Activated CD4-positive, alpha-beta T cell treated with anti-CD3 and anti-CD28 coated beads, Interleukin-2, amount 50 U/mL, for 16 hours (primary cell): Measurements from ENCODE around the gene DUSP12.
A peak's percentile ranks its signal among the peaks of the same experiment; 100 is the strongest.
"Not testable (repeated sequence)": the region's sequence is repeated elsewhere in the genome, so short reads cannot be mapped to it uniquely, and the experiment has no call there.

ENCODE experiments used
- DNase-seq: peaks from one replicate; pipeline ENCODE4 v3.0.0-alpha.2; 2020

Gene DUSP12

DNA sequence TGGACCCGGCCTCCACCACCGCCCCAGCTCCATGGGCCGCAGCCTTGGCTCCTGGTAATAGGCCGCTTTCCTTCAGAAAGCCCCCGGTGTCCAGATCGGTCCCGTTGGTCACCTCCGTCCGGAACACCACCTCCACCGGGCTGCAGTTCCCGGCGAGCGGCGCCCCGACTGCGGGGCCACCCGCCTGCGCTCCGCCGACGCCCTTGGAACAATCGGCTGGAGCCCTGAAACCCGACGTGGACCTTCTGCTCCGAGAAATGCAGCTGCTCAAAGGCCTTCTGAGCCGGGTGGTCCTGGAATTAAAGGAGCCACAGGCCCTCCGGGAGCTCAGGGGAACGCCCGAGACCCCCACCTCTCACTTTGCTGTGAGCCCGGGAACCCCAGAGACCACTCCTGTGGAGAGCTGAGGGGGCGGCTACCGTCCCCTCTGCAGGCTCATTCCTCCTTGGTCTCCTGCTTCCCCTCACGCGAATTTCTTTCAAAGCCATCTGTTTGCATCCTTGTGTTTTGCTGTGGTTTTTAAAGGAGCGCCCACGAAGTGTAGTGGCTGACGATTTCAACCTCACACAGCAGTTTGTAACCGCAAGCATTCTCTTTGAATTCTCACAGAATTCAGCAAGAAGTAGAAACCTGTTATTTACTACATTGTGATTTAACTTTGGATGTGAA, 22.2 kb upstream of the DUSP12 start:
- DNase-seq, result peak; percentile 70

DNA sequence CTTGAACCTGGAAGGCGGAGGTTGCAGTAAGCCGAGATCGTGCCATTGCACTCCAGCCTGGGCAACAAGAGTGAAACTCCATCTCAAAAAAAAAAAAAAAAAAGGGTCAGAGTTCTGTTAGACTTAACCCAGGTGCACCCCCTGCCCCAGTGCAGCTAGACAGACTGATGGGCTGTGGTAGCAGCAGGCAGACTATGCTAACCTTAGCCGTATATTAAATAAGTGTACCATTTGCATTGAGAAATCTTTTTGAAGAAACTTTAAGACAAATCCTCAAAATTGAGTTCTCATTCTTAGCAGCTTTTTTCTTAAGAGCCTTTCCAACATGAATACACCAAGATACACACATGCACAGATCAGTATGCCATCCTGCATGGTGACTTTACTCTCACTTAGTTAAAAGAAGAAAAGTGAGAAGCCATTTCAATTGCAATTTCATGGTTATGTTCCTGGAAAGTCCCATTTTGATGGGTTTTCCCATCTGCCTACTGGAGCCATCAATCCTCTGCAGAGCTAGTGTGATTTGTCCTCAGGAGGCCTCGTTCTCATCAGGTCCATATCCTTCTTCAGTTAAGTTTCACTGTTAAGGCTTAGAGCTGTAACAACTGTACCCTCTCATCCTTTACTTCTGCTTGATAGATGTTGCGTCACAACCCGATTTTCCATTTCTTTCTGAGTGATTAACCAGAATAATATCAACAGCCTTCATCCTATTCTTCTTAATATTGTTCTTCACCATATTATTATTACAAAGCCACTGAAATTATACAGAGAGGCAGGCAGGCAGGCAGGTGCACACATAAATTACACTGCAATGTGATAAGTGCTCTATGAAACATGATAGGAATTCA, 21.0 kb upstream of the DUSP12 start:
- DNase-seq, result no peak

DNA sequence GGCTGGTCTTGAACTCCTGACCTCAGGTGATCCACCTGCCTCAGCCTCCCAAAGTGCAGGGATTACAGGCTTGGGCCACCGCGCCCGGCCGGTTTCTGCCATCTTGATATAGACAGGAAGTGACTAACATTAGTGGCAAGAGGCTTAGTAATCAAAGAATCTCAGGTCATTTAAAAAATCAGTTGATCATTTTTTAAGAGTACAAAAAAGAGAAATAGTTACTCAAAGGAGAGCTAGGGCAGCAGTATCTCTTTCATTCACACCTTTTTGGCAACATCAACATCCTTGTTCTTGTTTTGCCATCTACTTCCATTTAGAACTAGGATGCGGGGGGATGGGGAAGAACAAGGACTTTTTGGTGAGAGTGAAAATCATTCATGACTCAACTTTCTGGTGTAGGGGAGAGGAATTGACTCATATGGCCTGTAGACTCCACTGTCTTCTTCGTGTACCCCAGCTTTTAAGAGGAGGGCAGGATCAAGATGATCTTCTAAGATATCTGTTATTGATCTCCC, 19.5 kb upstream of the DUSP12 start:
- DNase-seq, result peak; percentile 79

DNA sequence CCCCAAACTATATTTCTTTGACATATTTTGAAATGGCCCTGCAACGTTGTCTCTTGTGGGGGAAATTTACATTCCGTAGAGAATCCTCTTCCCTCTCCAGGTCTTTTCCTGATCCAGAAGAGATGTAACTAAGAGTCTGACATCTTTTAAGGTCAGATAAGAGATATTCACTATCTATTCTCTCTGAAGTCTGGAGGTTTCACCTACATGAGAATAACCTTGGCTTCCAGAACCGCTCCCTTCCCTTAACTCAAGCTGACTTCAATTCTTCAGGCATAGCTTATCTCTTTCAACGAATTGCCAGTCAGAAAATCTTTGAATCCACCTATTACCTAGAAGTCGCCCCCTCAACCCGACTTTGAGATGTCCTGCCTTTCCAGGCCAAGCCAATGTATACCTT, 18.3 kb upstream of the DUSP12 start:
- DNase-seq, result no peak

DNA sequence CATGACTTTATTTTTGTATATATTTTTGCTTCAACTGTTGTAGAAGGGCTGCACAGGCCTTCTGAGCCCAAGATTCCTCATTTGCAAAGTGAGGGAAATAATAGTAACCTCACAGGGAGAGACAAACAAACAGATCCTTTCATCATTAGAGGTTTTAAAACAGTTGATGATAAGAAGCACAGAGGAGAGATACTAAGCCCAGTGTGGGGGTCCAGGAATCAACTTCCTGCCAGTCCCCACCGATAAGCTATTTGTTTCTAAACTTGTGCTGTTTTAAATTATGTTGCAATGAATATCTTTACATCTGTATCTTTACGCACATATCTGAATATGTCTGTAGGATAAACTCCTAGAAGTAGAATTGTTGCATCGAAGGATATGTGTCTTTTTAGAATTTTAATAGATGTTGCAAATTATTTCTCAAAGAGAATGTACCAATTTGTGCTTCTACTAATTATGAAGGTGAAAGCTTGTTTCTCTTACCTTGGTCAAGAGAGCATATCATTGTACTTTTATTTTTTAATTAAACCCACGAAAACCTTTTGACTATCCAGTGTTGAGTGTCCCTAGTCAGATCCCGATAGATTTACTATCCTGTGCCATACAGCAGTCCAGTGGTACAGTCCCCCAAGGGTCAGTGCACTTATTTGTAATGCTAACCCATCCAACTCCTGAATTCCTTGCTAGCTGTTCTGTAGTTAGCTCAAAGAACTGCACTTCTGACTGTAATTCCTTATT, 17.4 kb upstream of the DUSP12 start:
- DNase-seq, result no peak

DNA sequence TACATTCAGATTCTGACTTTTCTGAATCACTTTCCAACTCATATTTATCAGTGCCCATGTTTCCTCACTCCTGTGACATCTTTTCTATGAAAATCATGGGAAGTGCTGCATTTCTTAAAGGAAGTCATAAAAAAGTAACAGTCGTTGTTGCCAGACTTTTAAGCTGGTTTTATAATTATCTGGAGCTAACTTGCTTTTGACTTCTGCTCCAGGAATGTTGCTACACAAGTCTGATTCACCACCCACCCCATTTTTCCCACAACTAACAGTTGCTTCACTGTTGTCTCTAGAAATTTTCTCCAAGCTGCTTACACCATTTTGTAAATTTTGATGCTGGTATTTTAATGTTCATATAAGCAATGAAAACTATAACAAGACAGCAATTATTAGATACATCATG, 16.1 kb upstream of the DUSP12 start:
- DNase-seq, result no peak

DNA sequence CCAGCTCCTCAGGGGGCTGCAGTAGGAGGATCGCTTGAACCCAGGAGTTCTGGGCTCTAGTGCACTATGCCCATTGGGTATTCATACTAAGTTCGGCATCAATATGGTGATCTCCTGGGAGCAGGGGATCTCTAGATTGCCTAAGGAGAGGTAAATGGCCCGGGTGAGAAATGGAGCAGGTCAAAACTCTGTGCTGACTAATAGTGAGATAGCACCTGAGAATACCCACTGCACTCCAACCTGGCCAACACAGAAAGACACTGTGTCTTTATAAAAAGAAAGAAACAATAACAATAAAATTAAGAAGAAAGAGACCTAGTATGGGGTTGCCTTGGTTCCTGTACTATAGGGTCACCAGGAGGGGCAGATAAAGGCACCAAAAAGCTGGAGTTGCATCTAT, 13.7 kb upstream of the DUSP12 start:
- no peak for DNase-seq

DNA sequence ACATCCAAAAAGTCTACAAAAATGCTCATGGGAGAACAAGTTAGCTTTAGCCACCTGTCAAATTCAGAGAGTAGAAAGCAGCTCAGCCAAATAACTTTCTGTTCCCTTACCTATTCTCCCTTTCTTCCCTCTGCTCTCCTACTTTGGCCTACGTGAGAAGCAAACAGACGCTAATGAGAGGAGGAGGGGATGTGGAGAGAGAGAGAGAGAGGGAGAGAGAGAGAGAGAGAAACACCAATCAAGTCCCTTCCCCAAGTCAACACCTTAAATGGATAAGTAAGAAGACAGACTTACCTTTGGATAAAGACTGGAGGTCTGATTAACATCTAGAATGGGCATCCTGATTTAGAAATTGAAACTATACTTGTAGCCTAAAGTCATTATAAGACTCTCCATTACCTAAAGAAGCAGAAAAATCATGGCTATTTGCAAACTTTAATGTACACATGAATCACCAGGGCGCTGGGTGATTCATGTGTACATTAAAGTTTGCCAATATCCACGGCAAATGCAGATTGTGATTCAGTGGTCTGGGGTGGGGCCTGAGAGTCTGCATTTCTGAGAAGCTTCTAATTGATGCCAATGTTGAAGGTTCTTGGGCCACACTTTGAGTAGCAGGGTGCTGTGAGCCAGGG, 13.1 kb upstream of the DUSP12 start:
- DNase-seq, result peak; percentile 37

DNA sequence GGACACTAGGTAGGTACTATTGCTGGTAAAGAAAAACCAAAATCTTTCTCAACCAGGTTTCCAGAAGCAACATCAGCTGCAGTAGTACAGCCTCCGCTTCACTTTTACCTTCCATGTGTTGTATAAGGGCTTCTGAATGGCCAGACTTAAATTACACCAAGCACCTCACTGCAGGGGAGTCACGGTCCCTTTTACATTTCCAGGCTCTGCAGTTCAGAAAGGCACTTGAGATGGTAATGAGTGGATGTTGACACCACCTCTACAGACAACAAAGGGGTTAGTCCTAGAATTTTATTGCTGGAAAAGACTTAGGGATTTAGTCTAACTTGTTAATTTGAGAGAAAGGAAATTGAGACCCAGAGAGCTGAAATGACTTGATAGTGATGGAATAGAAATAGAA, 12.0 kb upstream of the DUSP12 start:
- DNase-seq, result no peak

DNA sequence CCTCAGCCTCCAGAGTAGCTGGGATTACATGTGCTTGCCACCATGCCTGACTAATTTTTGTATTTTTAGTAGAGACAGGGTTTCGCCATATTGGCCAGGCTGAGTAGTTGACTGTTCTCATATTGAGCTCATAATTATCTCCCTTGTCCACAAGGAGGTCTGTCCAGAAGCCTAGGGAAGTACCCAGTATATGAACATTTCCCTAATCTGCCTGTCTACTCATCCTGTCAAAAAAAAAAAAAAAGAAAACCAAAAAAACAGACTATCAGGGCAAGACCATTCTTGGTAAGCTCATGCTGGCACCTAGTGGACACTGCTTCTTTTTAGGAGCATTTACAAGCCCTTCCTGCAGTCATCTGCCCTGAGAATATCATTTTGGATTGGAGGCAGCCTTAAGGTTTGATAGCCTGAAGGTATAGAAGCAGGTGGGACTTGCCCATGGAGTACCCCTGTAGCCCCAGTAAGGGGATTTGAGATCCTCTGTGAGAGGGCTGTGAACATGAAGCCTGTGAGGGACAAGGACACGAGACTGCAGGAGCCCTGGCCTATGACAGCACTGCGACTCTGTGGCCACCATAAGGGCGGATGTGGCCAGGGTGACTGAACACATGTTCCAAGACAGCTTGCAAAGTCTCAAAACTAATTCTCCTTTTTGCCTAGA, 10.8 kb upstream of the DUSP12 start:
- peak; percentile 69 for DNase-seq

DNA sequence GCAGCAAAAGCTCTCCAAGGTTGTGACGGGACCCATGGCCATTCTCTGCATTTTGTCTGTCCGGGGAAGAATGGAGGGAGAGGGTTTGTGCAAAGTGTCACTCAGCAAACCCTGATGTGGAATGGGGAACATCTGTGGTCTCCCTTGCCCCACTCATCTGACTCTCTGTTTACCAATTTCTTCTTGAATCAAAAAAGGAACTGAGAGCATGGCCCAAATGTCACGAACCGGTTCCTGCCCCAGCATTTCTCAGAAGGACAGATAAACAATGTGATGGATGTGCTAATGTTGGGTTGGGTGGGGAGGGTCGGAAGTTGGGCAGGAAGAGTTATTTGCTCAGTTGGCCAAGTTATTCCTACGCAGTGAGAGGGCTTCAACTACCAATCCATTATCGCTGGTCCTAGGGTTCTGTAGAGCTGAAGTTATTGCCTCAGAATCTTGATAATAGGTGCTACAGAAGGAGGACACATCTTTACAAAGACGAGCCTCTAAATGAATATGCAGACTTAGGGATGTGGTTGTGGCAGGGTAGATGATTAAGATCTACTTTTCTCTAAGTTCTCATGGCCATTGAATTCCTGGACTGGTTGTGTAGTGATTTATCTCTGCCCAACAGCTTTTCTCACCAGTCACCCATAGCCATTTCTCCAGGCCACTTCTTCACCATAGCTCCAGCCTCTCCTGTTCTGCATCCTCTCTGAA, 9.6 kb upstream of the DUSP12 start:
- no peak for DNase-seq

DNA sequence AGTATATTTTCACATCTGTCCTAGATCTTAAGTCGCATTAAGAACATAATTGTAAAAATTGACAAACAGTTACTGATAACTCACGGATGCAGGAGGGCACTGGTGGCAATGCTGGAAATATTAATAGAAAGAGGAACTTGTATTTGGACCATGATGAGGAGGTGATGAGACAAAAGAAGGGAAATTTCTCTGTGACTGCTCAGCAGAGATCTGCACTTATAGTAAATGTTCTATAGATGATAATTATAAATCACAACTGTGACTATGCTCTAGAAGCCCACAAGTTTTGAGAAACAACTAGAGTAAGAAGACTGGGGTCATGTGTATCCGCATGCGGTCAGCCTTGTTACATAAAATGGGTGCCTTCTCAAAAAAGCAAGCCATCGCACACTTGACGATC, 8.7 kb upstream of the DUSP12 start:
- DNase-seq, result no peak

DNA sequence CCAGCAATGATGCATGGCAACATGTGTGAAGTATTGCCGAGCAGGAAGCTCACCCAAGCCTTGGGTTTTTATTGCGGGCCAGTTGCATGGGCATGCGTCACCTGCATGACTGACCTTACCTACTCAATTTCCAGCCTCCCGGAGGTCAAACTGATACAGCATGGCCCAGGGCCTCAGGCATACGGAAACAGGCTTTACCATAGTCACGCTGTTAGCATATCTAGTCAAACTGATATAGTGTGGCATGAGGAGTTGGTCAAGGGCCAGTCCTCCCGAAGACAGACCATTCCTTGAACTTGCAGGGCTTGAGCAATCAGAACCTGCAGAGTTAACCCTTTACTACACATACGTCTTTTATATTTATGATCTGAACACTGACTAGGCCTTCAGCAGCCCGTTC, 6.4 kb upstream of the DUSP12 start:
- DNase-seq, result no peak

DNA sequence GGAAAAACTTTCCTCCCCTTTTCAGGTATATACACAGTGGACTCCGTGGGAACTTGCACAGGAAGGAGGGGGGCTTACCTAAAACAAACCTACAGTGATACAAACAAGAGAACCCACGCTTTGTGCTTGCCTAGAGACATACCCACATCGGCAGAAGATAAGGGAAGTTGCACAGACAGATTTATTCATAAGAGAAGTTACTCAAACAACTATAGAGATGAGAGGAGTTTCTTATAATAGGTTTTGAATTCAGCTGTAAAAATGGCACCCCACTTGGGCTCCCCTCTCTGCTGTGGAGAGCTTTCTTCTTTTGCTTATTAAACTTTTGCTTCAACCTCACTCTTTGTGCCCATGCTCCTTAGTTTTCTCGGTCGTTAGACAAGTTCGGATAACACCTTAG, 1.8 kb upstream of the DUSP12 start:
- DNase-seq, result no peak

DNA sequence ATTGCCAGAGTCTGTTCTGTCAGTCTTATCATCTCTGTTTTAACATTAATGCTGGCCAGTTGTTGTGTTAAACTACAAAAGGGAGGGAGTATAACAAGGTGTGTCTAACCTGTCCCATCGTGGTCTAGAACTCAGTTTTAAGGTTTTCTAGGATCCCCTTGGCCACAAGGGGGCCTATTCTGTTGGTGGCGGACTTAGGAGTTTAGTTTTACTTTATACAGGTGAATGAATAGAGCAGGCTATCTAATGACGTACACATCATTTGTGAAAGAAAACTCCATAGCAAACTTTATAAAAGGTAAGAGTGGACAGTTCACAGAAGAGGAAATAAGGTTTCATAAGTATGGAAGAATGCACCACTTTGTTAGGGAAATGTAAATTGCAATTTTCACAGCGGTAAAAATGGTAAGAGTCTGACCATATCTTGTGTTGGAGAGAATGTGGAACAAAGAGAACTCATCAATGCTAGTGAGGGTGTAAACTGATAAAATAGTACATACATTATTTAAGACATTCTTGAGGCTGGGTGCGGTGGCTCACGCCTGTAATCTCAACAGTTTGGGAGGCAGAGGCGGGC, 14.0 kb downstream of the DUSP12 start:
- DNase-seq, result peak; percentile 63

DNA sequence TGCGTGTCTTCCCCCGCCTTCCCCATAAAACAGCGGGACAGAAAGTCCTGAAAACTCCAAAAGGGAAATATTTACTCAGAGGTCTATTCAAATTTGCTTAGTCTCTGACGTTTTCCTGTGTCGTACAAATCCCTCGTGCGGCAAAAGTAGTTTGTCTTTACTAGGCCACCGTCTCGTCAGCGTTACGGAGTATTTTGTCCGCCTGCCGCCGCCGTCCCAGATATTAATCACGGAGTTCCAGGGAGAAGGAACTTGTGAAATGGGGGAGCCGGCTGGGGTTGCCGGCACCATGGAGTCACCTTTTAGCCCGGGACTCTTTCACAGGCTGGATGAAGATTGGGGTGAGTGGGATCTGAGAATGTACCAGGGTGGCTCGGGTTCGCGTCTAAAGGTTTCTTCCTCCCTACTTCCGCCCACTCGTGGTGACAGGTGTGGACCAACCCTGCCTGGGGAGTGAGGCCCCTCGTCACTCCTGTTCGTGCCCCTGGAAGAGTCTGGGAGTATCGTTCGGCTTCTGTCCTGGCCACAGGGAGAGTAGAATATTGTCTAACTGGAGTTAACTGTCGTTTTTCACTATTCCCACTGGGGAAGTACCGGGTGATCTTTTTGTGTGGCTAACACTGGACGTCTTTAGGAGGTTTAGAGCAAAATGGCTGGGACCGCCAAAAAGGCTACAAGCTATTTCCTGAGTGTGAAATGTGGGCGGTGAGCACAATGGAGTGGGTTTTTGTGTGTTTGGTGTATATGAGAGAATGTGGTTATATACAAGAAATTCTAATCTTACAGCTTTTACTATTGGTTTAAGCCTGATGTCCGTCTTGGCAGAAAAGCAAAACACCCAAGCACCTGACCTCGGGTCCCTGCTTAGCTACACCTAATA, 16.8 kb downstream of the DUSP12 start, which contains the start of gene ATF6:
TSS of gene ATF6 (plus strand) at position 219 of the 880 bp plus-strand sequence. CDS start at position 260, 41 bp downstream.
- DNase-seq, result peak; percentile 87

DNA sequence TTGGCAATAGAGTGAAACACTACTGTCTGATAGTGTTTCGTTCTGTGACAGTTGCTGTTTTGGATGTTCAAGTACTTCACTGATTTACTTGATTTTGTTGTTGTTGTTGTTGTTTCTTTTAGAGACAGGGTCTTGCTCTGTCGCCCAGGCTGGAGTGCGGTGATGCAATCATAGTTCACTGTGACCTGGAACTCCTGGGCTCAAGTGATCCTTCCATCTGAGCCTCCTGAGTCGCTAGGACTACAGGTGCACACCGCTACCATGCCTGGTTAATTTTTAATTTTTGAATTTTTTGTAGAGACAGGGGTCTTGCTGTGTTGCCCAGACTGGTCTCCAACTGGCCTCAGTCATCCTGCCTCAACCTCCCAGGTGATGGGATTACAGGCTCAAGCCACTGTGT, 18.9 kb downstream of the DUSP12 start:
- no peak for DNase-seq

DNA sequence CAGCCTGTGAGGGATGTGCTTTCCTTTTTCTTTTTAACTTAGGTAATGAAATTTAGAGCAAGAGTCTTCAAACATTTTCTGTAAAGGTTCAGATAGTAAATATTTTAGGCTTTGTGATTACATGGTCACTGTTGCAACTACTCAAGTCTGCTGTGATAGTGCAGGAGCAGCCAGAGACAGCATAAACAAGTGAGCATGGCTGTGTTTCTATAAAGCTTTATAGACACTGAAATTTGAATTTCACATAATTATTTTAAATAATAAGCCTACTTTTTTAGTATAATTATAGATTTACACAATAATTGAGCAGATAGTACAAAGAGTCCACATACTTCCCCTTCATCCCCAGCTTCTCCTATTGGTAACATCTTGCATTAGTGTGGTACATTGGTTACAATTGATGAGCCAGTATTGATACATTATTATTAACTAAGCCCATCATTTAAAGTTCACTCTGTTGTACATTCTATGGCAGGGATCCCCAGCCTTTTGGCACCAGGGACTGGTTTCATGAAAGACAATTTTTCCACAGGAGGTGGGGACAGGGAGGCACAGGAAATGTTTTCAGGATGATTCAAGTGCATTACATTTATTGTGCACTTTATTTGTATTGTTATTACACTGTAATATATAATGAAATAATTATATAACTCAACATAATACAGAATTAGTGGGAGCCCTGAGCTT, 19.5 kb downstream of the DUSP12 start:
- DNase-seq, result no peak

DNA sequence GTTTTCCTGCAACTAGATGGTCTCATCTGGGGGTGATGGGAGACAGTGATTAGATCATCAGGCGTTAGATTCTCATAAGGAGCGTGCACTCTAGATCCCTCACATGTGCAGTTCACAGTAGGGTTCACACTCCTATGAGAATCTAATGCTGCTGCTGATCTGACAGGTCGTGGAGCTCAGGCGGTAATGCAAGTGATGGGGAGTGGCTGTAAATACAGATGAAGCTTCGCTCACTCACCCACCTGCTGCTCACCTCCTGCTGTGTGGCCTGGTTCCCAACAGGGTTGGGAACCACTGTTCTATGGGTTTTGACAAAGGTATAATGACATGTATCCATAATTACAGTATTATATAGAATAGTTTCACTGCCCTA, 20.1 kb downstream of the DUSP12 start:
- DNase-seq, result not testable (repeated sequence)

DNA sequence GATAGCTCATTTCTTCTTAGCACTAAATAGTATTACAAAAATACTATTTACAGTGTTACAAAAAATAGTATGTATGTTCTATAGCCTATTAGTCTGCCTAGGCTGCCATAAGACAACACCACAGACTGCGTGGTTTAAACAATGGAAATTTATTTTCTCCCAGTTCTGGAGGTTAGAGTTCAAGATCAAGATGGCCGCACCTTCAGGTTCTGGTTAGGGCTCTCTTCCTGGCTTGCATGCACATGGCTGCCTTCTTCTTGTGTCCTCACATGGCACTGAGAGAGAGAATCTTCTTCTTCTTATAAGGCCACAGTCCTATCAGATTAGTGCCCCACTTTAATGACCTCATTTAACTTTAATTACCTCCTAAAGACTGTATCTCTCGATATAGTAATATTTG, 20.7 kb downstream of the DUSP12 start:
- no peak for DNase-seq
